K562 (cell line): ENCODE data around the gene NPAS3. TPM values are rescaled to one million over a fixed set of nuclear protein-coding genes. Genes with fewer than 3 reads are reported as not detected.

Experiments used
- ATAC-seq: fragments of 200-7000 bp; cut with Tn5 transposase; 3 replicates; pipeline ENCODE4 v1.9.1; 2020; ENCODE audit warnings: moderate library complexity
- BruUV-seq: library from RNA; stranded (reverse); fragments of 400-500 nt; replicated peaks from 2 replicates; lab custom pipeline; 2021; lab: Mats Ljungman, UMichigan
- CTCF ChIA-PET: fragments of 300-600 bp; formaldehyde crosslinking; extraction: SDS; loops from one replicate; lab custom pipeline; 2021; ENCODE audit warnings: low intra/inter-chr PET ratio; lab: Yijun Ruan, JAX
- POLR2A ChIA-PET: fragments of 300-600, 350-650 bp; sonication (Branson Sonifier 250); formaldehyde crosslinking; extraction: SDS; loops from one replicate; lab custom pipeline; 2021; ENCODE audit warnings: antibody characterized with exemption, inconsistent platforms; lab: Yijun Ruan, JAX
- DNase-seq, 4 experiments: peaks; one replicate each; pipeline versions ENCODE4 v3.0.0 to v3.0.0-alpha.2; 2011 to 2018; ENCODE audit warnings: low spot score in 3 of 4, mixed read lengths in 3 of 4; ENCODE audit errors: extremely low read depth in 1 of 4
- FAIRE-seq: peaks from 2 replicates; lab custom pipeline; 2011; peaks lifted over from hg19 to GRCh38; lab: Jason Lieb, UNC
- H2AFZ ChIP-seq: 2 replicates; pipeline ENCODE4 v1.6.0; 2011; ENCODE audit warnings: low read depth, low read length, control low read depth, inconsistent platforms
- H3K27ac ChIP-seq: fragments of 200-600 bp; 3 replicates; pipeline ENCODE4 v1.8.0; 2011; ENCODE audit warnings: low read depth, mild to moderate bottlenecking, control low read depth, inconsistent platforms, low read length, moderate library complexity, mixed read lengths; ENCODE audit errors: extremely low read depth
- H3K27me3 ChIP-seq, 2 experiments: fragments of 300-600 bp in 1 of 2; 2 replicates in 1 of 2; 3 replicates in 1 of 2; pipeline versions ENCODE4 v1.6.0 to v1.8.0; 2011; ENCODE audit warnings: inconsistent platforms in 2 of 2, low read length in 2 of 2, mild to moderate bottlenecking in 1 of 2, mixed read lengths in 1 of 2, moderate library complexity in 1 of 2; ENCODE audit not compliant: control insufficient read depth in 2 of 2, insufficient read depth in 2 of 2
- H3K36me3 ChIP-seq: fragments of 300-600 bp; 3 replicates; pipeline ENCODE4 v1.8.0; 2011; ENCODE audit warnings: mild to moderate bottlenecking, low read length, inconsistent platforms; ENCODE audit not compliant: control insufficient read depth, insufficient read depth
- H3K4me1 ChIP-seq, 2 experiments: fragments of 200-600 bp in 1 of 2; replicated peaks in 1 of 2; 2 replicates in 1 of 2; 3 replicates in 1 of 2; pipeline versions ENCODE4 v1.5.1 to v1.8.0; 2011; ENCODE audit warnings: inconsistent platforms in 2 of 2, low read length in 2 of 2, mild to moderate bottlenecking in 1 of 2, mixed read lengths in 1 of 2, moderate library complexity in 1 of 2; ENCODE audit not compliant: control insufficient read depth in 2 of 2, insufficient read depth in 2 of 2
- H3K4me2 ChIP-seq: 2 replicates; pipeline ENCODE4 v1.6.1; 2011; ENCODE audit warnings: low read length, control low read depth, inconsistent platforms, mixed read lengths; ENCODE audit not compliant: insufficient read depth
- H3K4me3 ChIP-seq: fragments of 200-600 bp; sonication (generic), shearing (Covaris generic); 2 replicates; pipeline ENCODE4 v1.5.1; 2016; ENCODE audit warnings: control low read depth, inconsistent platforms
- H3K79me2 ChIP-seq: fragments of 200-600 bp; 3 replicates; pipeline ENCODE4 v1.8.0; 2011; ENCODE audit warnings: low read length, inconsistent platforms; ENCODE audit not compliant: control insufficient read depth, insufficient read depth
- H3K9ac ChIP-seq, 2 experiments: 2 replicates each; pipeline versions ENCODE4 v1.6.0 to v1.6.1; 2011; ENCODE audit warnings: low read depth in 2 of 2, low read length in 2 of 2, control low read depth in 1 of 2, inconsistent platforms in 1 of 2, mild to moderate bottlenecking in 1 of 2, mixed read lengths in 1 of 2; ENCODE audit not compliant: insufficient read depth in 1 of 2
- H3K9me1 ChIP-seq: one replicate; pipeline ENCODE4 v1.6.0; 2011; ENCODE audit warnings: inconsistent platforms, mild to moderate bottlenecking, low read length, moderate library complexity; ENCODE audit not compliant: control insufficient read depth, insufficient read depth
- H3K9me3 ChIP-seq: replicated peaks from 2 replicates; pipeline ENCODE4 v1.5.1; 2011; ENCODE audit warnings: low read depth, low read length, inconsistent platforms; ENCODE audit not compliant: control insufficient read depth, insufficient read depth
- H4K20me1 ChIP-seq: replicated peaks from 2 replicates; pipeline ENCODE4 v1.6.1; 2011; ENCODE audit warnings: low read length, inconsistent platforms, mixed read lengths; ENCODE audit not compliant: control insufficient read depth, insufficient read depth
- ERF ChIP-seq: fragments of 450-650 bp; formaldehyde crosslinking; IDR thresholded peaks from 2 replicates; pipeline ENCODE4 v1.4.0; 2020; ENCODE audit warnings: mild to moderate bottlenecking, mixed read lengths
- LCOR ChIP-seq: sonication (generic); formaldehyde crosslinking; IDR thresholded peaks from 2 replicates; pipeline ENCODE4 v1.8.0; 2022; ENCODE audit warnings: mild to moderate bottlenecking, missing genetic modification reagents
- MYNN ChIP-seq, 2 experiments: sonication (generic); formaldehyde crosslinking in 1 of 2; IDR thresholded peaks; 2 replicates each; pipeline versions ENCODE4 v1.5.0 to v1.6.1; 2016 to 2020; ENCODE audit warnings: antibody characterized with exemption in 1 of 2, missing genetic modification reagents in 1 of 2
- NR1H2 ChIP-seq: sonication (generic); formaldehyde crosslinking; IDR thresholded peaks from 2 replicates; pipeline ENCODE4 v1.4.0; 2020; ENCODE audit warnings: mild to moderate bottlenecking, missing genetic modification reagents
- RFX5 ChIP-seq: IDR thresholded peaks from 2 replicates; pipeline ENCODE4 v1.6.1; 2011; ENCODE audit warnings: low read depth, mild to moderate bottlenecking, improper control_type of control experiment, low read length
- ZNF134 ChIP-seq: fragments of 250-450 bp; sonication (Bioruptor Pico); conservative IDR thresholded peaks from 2 replicates; pipeline ENCODE4 v1.4.0; 2020
- ZNF586 ChIP-seq: fragments of 450-650 bp; formaldehyde crosslinking; conservative IDR thresholded peaks from 2 replicates; pipeline ENCODE4 v1.4.0; 2020; ENCODE audit warnings: mild to moderate bottlenecking, moderate library complexity
- WGBS: fragments of 100-300 bp; shearing (Covaris generic); methylation state at CpG from one replicate; pipeline ENCODE4 v1.1.6; 2016; ENCODE audit warnings: low coverage, mixed read lengths; ENCODE audit not compliant: insufficient coverage; ENCODE audit errors: missing lambda C conversion rate; 5-methylcytosine and 5-hydroxymethylcytosine counted together
- in situ Hi-C: fragments of 300-500 bp; cut with MboI; formaldehyde crosslinking; loops from 4 replicates; pipeline ENCODE4 v1.15.0; 2018; ENCODE audit warnings: inconsistent platforms, mixed read lengths
- intact Hi-C: fragments of 100-400 bp; cut with micrococcal nuclease; formaldehyde crosslinking; loops from 2 replicates; pipeline ENCODE4 v1.14.2; 2022
- polyA plus RNA-seq, 8 experiments: library from polyadenylated mRNA; depleted of rRNA in 4 of 8; stranded (reverse) in 5 of 8; unstranded in 3 of 8; fragments of >200 nt; fragmentation: Nextera tagmentation in 2 of 8; fragmentation: Illumina TruSeq in 1 of 8; extraction: Ambion mirVana in 2 of 8; extraction: Trizol in 1 of 8; gene quantifications; 2 replicates each; pipeline versions ENCODE4 v1.2.1 to v1.2.3, GENCODE V29; 2011 to 2014; ENCODE audit warnings: inconsistent platforms in 1 of 8, missing spikeins in 1 of 8
- total RNA-seq, 7 experiments: library from RNA; depleted of rRNA in 6 of 7; stranded (reverse); fragments of >200 nt in 6 of 7; fragmentation: Illumina TruSeq in 2 of 7; extraction: Trizol in 2 of 7; gene quantifications; 2 replicates each; pipeline versions ENCODE4 v1.2.1 to v1.2.3, GENCODE V29; 2011 to 2021; ENCODE audit warnings: low replicate concordance in 1 of 7
- TF ChIP-seq, protein P1 (sequence below): fragments of 250-450 bp; sonication (Bioruptor Pico); IDR thresholded peaks from 2 replicates; pipeline ENCODE4 v1.4.0; 2020
- TF ChIP-seq, protein P2 (sequence below): fragments of 450-650 bp; IDR thresholded peaks from 2 replicates; pipeline ENCODE4 v1.6.1; 2016; ENCODE audit warnings: missing biosample characterization, missing genetic modification characterization
- TF ChIP-seq, protein P3 (sequence below): fragments of 250-450 bp; sonication (Bioruptor Pico); IDR thresholded peaks from 2 replicates; pipeline ENCODE4 v1.4.0; 2020; ENCODE audit warnings: mild to moderate bottlenecking, moderate library complexity
- TF ChIP-seq, protein P4 (sequence below): fragments of 200-800 bp; sonication (Bioruptor generic); IDR thresholded peaks from 2 replicates; pipeline ENCODE4 v1.6.1; 2017; ENCODE audit warnings: missing genetic modification characterization, missing compliant biosample characterization

NPAS3 gene
- total and polyA plus RNA-seq, 9 of the 15 experiments (the other 6 are each of a cell fraction or from before 2014, with no cell fraction given) = 0.04 TPM; not detected in 8

DNA sequence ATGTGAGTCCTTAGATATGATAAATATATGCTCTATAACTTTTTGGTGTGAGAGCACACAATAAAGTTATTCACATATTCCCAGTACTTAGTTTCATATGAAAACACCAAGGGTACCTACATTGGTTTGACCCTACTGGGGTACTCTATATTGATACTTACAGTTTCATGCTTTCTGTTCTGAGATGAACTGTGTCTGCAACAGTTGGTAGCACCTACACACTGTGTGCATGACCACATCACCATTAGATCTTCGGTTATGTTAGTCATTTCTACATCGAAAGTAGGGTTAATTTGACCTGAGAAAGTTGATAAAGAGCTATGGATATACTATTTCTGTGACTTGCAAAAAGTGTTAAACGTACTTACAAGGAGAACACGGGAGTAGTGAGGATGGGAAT, 337.2 kb downstream of the NPAS3 start:
- no peak for DNase-seq
- Histone ChIP-seq H3K27ac (no peak overlapping the region), H3K4me1 (no peaks in the 10 kb centered on the region), H3K36me3 (no peaks in the 10 kb centered on the region), H3K79me2 (no peaks in the 10 kb centered on the region), H3K4me2 (no peak overlapping the region), H2AFZ (no peak overlapping the region), H3K9me3 (no peaks in the 10 kb centered on the region), H4K20me1 (no peaks in the 10 kb centered on the region), H3K4me3 (no peak overlapping the region), H3K9me1 (no peaks in the 10 kb centered on the region), H3K9ac (no peak overlapping the region), H3K27me3 (no peaks in the 10 kb centered on the region)
- ATAC-seq = no peak
- WGBS = 0% methylated on average over 3 of the region's 4 CpGs
- TF ChIP-seq LCOR = no peak
- no peak for TF ChIP-seq MYNN (IDR thresholded peaks at IDR 0.05)
- no peak for TF ChIP-seq MYNN (CRISPR knock-in tag; IDR thresholded peaks at IDR 0.05)
- TF ChIP-seq, protein P1, sequence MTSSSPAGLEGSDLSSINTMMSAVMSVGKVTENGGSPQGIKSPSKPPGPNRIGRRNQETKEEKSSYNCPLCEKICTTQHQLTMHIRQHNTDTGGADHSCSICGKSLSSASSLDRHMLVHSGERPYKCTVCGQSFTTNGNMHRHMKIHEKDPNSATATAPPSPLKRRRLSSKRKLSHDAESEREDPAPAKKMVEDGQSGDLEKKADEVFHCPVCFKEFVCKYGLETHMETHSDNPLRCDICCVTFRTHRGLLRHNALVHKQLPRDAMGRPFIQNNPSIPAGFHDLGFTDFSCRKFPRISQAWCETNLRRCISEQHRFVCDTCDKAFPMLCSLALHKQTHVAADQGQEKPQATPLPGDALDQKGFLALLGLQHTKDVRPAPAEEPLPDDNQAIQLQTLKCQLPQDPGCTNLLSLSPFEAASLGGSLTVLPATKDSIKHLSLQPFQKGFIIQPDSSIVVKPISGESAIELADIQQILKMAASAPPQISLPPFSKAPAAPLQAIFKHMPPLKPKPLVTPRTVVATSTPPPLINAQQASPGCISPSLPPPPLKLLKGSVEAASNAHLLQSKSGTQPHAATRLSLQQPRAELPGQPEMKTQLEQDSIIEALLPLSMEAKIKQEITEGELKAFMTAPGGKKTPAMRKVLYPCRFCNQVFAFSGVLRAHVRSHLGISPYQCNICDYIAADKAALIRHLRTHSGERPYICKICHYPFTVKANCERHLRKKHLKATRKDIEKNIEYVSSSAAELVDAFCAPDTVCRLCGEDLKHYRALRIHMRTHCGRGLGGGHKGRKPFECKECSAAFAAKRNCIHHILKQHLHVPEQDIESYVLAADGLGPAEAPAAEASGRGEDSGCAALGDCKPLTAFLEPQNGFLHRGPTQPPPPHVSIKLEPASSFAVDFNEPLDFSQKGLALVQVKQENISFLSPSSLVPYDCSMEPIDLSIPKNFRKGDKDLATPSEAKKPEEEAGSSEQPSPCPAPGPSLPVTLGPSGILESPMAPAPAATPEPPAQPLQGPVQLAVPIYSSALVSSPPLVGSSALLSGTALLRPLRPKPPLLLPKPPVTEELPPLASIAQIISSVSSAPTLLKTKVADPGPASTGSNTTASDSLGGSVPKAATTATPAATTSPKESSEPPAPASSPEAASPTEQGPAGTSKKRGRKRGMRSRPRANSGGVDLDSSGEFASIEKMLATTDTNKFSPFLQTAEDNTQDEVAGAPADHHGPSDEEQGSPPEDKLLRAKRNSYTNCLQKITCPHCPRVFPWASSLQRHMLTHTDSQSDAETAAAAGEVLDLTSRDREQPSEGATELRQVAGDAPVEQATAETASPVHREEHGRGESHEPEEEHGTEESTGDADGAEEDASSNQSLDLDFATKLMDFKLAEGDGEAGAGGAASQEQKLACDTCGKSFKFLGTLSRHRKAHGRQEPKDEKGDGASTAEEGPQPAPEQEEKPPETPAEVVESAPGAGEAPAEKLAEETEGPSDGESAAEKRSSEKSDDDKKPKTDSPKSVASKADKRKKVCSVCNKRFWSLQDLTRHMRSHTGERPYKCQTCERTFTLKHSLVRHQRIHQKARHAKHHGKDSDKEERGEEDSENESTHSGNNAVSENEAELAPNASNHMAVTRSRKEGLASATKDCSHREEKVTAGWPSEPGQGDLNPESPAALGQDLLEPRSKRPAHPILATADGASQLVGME = no peak
- no peak for TF ChIP-seq ERF (CRISPR knock-in tag)
- no peak for TF ChIP-seq ZNF134
- TF ChIP-seq, protein P2, sequence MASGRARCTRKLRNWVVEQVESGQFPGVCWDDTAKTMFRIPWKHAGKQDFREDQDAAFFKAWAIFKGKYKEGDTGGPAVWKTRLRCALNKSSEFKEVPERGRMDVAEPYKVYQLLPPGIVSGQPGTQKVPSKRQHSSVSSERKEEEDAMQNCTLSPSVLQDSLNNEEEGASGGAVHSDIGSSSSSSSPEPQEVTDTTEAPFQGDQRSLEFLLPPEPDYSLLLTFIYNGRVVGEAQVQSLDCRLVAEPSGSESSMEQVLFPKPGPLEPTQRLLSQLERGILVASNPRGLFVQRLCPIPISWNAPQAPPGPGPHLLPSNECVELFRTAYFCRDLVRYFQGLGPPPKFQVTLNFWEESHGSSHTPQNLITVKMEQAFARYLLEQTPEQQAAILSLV (tag) = no peak
- TF ChIP-seq ZNF586 (CRISPR knock-in tag) = no peak
- no peak for TF ChIP-seq NR1H2 (CRISPR knock-in tag)
- TF ChIP-seq, protein P3, sequence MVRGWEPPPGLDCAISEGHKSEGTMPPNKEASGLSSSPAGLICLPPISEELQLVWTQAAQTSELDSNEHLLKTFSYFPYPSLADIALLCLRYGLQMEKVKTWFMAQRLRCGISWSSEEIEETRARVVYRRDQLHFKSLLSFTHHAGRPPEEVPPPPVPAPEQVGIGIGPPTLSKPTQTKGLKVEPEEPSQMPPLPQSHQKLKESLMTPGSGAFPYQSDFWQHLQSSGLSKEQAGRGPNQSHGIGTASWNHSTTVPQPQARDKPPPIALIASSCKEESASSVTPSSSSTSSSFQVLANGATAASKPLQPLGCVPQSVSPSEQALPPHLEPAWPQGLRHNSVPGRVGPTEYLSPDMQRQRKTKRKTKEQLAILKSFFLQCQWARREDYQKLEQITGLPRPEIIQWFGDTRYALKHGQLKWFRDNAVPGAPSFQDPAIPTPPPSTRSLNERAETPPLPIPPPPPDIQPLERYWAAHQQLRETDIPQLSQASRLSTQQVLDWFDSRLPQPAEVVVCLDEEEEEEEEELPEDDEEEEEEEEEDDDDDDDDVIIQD (CRISPR knock-in tag) = no peak
- no peak for TF ChIP-seq RFX5
- TF ChIP-seq, protein P4, sequence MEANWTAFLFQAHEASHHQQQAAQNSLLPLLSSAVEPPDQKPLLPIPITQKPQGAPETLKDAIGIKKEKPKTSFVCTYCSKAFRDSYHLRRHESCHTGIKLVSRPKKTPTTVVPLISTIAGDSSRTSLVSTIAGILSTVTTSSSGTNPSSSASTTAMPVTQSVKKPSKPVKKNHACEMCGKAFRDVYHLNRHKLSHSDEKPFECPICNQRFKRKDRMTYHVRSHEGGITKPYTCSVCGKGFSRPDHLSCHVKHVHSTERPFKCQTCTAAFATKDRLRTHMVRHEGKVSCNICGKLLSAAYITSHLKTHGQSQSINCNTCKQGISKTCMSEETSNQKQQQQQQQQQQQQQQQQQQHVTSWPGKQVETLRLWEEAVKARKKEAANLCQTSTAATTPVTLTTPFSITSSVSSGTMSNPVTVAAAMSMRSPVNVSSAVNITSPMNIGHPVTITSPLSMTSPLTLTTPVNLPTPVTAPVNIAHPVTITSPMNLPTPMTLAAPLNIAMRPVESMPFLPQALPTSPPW (CRISPR knock-in tag) = no peak
- ChIA-PET POLR2A (no interaction called here), CTCF (no interaction called here)
- intact Hi-C loops (no loop called here), in situ Hi-C loops (no loop called here)
- FAIRE-seq = no peak
- BruUV-seq = no TSS peak
